Esophagus muscularis mucosa (tissue), 4 donors: ENCODE data around the gene TRAF2. TPM values are rescaled to one million over a fixed set of nuclear protein-coding genes. Genes with fewer than 3 reads are reported as not detected.
A peak's percentile ranks its signal among the peaks of the same experiment; 100 is the strongest.

ENCODE experiments used
- DNase-seq: peaks from one replicate; pipeline ENCODE4 v3.0.0-alpha.2; 2017; ENCODE audit errors: extremely low spot score
- H3K27ac ChIP-seq, 4 donors: fragments of 200-600 bp; sonication (generic); replicated peaks in 1 of 4; 1 replicate in 3 of 4; 2 replicates in 1 of 4; pipeline ENCODE4 v1.5.1; 2016 to 2019; ENCODE audit warnings: mild to moderate bottlenecking in 1 of 4
- H3K27me3 ChIP-seq, 4 donors: fragments of 200-600 bp; sonication (generic); one replicate each; pipeline versions ENCODE4 v1.5.1 to v1.6.0; 2016 to 2019
- H3K36me3 ChIP-seq, 4 donors: fragments of 200-600 bp; sonication (generic); one replicate each; pipeline ENCODE4 v1.5.1; 2016 to 2019
- H3K4me1 ChIP-seq, 4 donors: fragments of 200-600 bp; sonication (generic); one replicate each; pipeline ENCODE4 v1.5.1; 2016 to 2019
- H3K4me3 ChIP-seq, 4 donors: fragments of 200-600 bp; sonication (generic); 1 replicate in 2 of 4; 2 replicates in 2 of 4; pipeline ENCODE4 v1.5.1; 2016 to 2019; ENCODE audit warnings: mild to moderate bottlenecking in 4 of 4, moderate library complexity in 1 of 4
- H3K9me3 ChIP-seq, 4 donors: fragments of 200-600 bp; sonication (generic); 1 replicate in 3 of 4; 2 replicates in 1 of 4; pipeline ENCODE4 v1.5.1; 2016 to 2019
- EP300 ChIP-seq: sonication (generic); formaldehyde crosslinking; IDR thresholded peaks from one replicate; pipeline ENCODE4 v1.6.1; 2017; ENCODE audit warnings: antibody characterized with exemption
- POLR2A ChIP-seq: fragments of 450-650 bp; IDR thresholded peaks from one replicate; pipeline ENCODE4 v1.6.1; 2017; ENCODE audit warnings: antibody characterized with exemption, moderate library complexity, mild to moderate bottlenecking, low read depth
- POLR2AphosphoS5 ChIP-seq, 2 donors: sonication (generic); formaldehyde crosslinking; IDR thresholded peaks; one replicate each; pipeline ENCODE4 v1.6.1; 2017; ENCODE audit warnings: antibody characterized with exemption in 2 of 2
- WGBS: methylation state at CpG from one replicate; pipeline ENCODE4 v1.1.5; 2018; 5-methylcytosine and 5-hydroxymethylcytosine counted together
- intact Hi-C: fragments of 100-400 bp; cut with DNase I; formaldehyde crosslinking; loops from one replicate; pipeline ENCODE4 v1.15.1; 2023
- total RNA-seq, 4 donors: library from RNA; depleted of rRNA; stranded (reverse); fragments of >200 nt; gene quantifications; one replicate each; pipeline versions ENCODE4 v1.1.0 to v1.2.1, GENCODE V29; 2016
- TF ChIP-seq, protein P1 (sequence below), 3 experiments: fragments of 200-600 bp in 2 of 3; fragments of 450-650 bp in 1 of 3; sonication (generic) in 2 of 3; IDR thresholded peaks; one replicate each; pipeline ENCODE4 v1.5.1; 2017 to 2019; ENCODE audit warnings: antibody characterized with exemption in 3 of 3, mild to moderate bottlenecking in 2 of 3, moderate library complexity in 1 of 3

Gene TRAF2
- total RNA-seq, 4 donors from 2014 or later, result 6.6 to 15.5 (median 12.4) TPM

GRCh38 chr9:136925414-136926153 is 39.3 kb downstream of the TRAF2 start:
- no peak overlapping the region for H3K27ac ChIP-seq
- peaks cover 5 to 51% (median 10%) of the 10 kb centered on the region in 4 donors for H3K4me1 ChIP-seq
- H3K4me3 ChIP-seq, result no peak overlapping the region
- intact Hi-C loops, result no loop called here
- peaks cover 14 to 66% (median 39%) of the 10 kb centered on the region in 4 donors for H3K36me3 ChIP-seq
- no peaks in the 10 kb centered on the region for H3K9me3 ChIP-seq
- WGBS, result 69% methylated on average over 19 of the region's 33 CpGs
- H3K27me3 ChIP-seq, result no peaks in the 10 kb centered on the region
- DNase-seq, result no peak
- TF ChIP-seq POLR2AphosphoS5 (IDR thresholded peaks at IDR 0.05), result no peak

GRCh38 chr9:136926154-136926704 is 39.9 kb downstream of the TRAF2 start:
- Histone ChIP-seq H3K9me3 (no peaks in the 10 kb centered on the region), H3K36me3 (peaks cover 12 to 59% (median 33%) of the 10 kb centered on the region in 4 donors), H3K4me1 (peaks cover 5 to 51% (median 9%) of the 10 kb centered on the region in 4 donors), H3K4me3 (no peak overlapping the region), H3K27me3 (no peaks in the 10 kb centered on the region), H3K27ac (no peak overlapping the region)
- TF ChIP-seq, protein P1, sequence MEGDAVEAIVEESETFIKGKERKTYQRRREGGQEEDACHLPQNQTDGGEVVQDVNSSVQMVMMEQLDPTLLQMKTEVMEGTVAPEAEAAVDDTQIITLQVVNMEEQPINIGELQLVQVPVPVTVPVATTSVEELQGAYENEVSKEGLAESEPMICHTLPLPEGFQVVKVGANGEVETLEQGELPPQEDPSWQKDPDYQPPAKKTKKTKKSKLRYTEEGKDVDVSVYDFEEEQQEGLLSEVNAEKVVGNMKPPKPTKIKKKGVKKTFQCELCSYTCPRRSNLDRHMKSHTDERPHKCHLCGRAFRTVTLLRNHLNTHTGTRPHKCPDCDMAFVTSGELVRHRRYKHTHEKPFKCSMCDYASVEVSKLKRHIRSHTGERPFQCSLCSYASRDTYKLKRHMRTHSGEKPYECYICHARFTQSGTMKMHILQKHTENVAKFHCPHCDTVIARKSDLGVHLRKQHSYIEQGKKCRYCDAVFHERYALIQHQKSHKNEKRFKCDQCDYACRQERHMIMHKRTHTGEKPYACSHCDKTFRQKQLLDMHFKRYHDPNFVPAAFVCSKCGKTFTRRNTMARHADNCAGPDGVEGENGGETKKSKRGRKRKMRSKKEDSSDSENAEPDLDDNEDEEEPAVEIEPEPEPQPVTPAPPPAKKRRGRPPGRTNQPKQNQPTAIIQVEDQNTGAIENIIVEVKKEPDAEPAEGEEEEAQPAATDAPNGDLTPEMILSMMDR (IDR thresholded peaks at IDR 0.05), result no peak
- TF ChIP-seq POLR2AphosphoS5 (IDR thresholded peaks at IDR 0.05) (no peak), POLR2A (no peak), EP300 (no peak)
- no peak for DNase-seq
- WGBS, result 100% methylated on average over 2 of the region's 9 CpGs
- intact Hi-C loops, result no loop called here

DNA sequence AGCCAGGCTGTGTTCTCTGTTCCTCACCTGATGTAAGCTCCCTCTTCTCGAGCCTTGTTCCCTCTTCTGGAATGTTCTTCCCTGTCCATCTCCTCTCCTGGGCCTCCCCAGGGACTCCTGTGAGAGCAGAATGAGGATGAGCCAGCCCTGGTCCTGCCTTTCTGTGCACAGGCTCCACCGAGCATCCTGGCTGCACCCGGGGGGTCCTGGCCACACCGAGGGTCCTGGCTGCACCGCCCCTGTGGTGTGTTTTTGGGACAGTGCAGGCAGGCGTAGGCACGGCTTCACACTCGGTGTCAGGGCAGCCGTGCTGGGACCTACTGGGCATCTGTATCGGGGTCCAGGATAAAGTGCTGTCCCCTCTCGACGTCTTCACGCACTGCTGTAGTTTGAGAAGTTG is 40.4 kb downstream of the TRAF2 start:
- Histone ChIP-seq H3K4me1 (peaks cover 5 to 47% (median 6%) of the 10 kb centered on the region in 4 donors), H3K27me3 (no peaks in the 10 kb centered on the region), H3K4me3 (no peak overlapping the region), H3K27ac (no peak overlapping the region), H3K36me3 (peaks cover 12 to 54% (median 30%) of the 10 kb centered on the region in 4 donors), H3K9me3 (no peaks in the 10 kb centered on the region)
- no peak for TF ChIP-seq EP300
- TF ChIP-seq POLR2AphosphoS5 (IDR thresholded peaks at IDR 0.05), result no peak
- TF ChIP-seq, protein P1 (IDR thresholded peaks at IDR 0.05), result no peak
- no peak for TF ChIP-seq POLR2A
- intact Hi-C loops, result no loop called here
- no peak for DNase-seq
- WGBS, result 97% methylated on average over 13 of the region's 13 CpGs

GRCh38 chr9:136927343-136928271 is 41.3 kb downstream of the TRAF2 start:
- no peak for DNase-seq
- H3K27ac ChIP-seq, result no peak overlapping the region
- no peaks in the 10 kb centered on the region for H3K27me3 ChIP-seq
- WGBS, result 73% methylated on average over 21 of the region's 23 CpGs
- H3K4me1 ChIP-seq, result peaks cover 3 to 42% (median 6%) of the 10 kb centered on the region in 4 donors
- H3K9me3 ChIP-seq, result no peaks in the 10 kb centered on the region
- H3K36me3 ChIP-seq, result peaks cover 12 to 49% (median 27%) of the 10 kb centered on the region in 4 donors
- no peak for TF ChIP-seq POLR2AphosphoS5 (IDR thresholded peaks at IDR 0.05)
- no peak for TF ChIP-seq POLR2A
- TF ChIP-seq, protein P1 (IDR thresholded peaks at IDR 0.05), result no peak
- no peak for TF ChIP-seq EP300
- intact Hi-C loops, result no loop called here
- H3K4me3 ChIP-seq, result no peak overlapping the region

- H3K36me3 ChIP-seq, result peaks cover 12 to 43% (median 27%) of the 10 kb centered on the region in 4 donors
- WGBS, result 81% methylated on average over 9 of the region's 9 CpGs
- H3K27ac ChIP-seq, result peak overlapping the region in 1 of 4 donors; percentile 18
- intact Hi-C loops, result no loop called here
- no peaks in the 10 kb centered on the region for H3K27me3 ChIP-seq
- no peaks in the 10 kb centered on the region for H3K9me3 ChIP-seq
- H3K4me3 ChIP-seq, result no peak overlapping the region
- peaks cover 3 to 42% (median 6%) of the 10 kb centered on the region in 4 donors for H3K4me1 ChIP-seq
- no peak for DNase-seq
- TF ChIP-seq EP300 (no peak), POLR2A (no peak), POLR2AphosphoS5 (IDR thresholded peaks at IDR 0.05) (no peak)
- TF ChIP-seq, protein P1 (IDR thresholded peaks at IDR 0.05), result no peak
These were observed 42.3 kb downstream of the TRAF2 start for GRCh38 chr9:136928591-136928990.
